ENCODE results near the gene MAPT. TPM values are rescaled to one million over a fixed set of nuclear protein-coding genes. Genes with fewer than 3 reads are reported as not detected.

MAPT gene
- total RNA-seq, 4 donors from 2014 or later = 4.2 to 11.1 (median 7.3) TPM

GRCh38 chr17:45948498-45948880 is 54.1 kb downstream of the MAPT start:
- 79% methylated on average over 2 of the region's 2 CpGs for WGBS
- peak overlapping the region; percentile 31 to 49 (median 33) for H3K4me3 ChIP-seq

GRCh38 chr17:45948881-45949624 is 54.7 kb downstream of the MAPT start:
- Histone ChIP-seq H3K36me3 (no peaks in the 10 kb centered on the region), H3K27me3 (peaks cover 0 to 30% (median 0%) of the 10 kb centered on the region in 4 donors), H3K4me1 (peaks cover 9 to 21% (median 14%) of the 10 kb centered on the region in 4 donors), H3K27ac (replicated peaks in 1 of 4) (peak overlapping the region in 1 of 4 donors; percentile 12), H3K9me3 (no peaks in the 10 kb centered on the region), H3K4me3 (peak overlapping the region; percentile 31 to 49 (median 33))
- TF ChIP-seq CTCF (IDR thresholded peaks at IDR 0.05) = peak; percentile 79 to 90 (median 83)
- no peak for TF ChIP-seq EP300 (IDR thresholded peaks at IDR 0.05)
- TF ChIP-seq POLR2A (IDR thresholded peaks at IDR 0.05; ENCODE audit: low read depth) = no peak
- TF ChIP-seq POLR2AphosphoS5 (IDR thresholded peaks at IDR 0.05) = peak in 1 of 2 donors; percentile 61
- no peak for DNase-seq (ENCODE audit: extremely low spot score)
- WGBS = 15% methylated on average over 17 of the region's 34 CpGs
- intact Hi-C loops (cut with DNase I) = no loop called here

More at GRCh38 chr17:45948498-45948880, 54.1 kb downstream of the MAPT start:
- intact Hi-C loops (cut with DNase I) = no loop called here
- H3K27me3 ChIP-seq = peaks cover 0 to 30% (median 0%) of the 10 kb centered on the region in 4 donors
- no peaks in the 10 kb centered on the region for H3K9me3 ChIP-seq
- H3K27ac ChIP-seq (replicated peaks in 1 of 4) = peak overlapping the region in 1 of 4 donors; percentile 12
- no peak for DNase-seq (ENCODE audit: extremely low spot score)
- no peaks in the 10 kb centered on the region for H3K36me3 ChIP-seq
- TF ChIP-seq POLR2AphosphoS5 (IDR thresholded peaks at IDR 0.05) (no peak), POLR2A (IDR thresholded peaks at IDR 0.05; ENCODE audit: low read depth) (no peak), EP300 (IDR thresholded peaks at IDR 0.05) (no peak)
- peaks cover 9 to 21% (median 14%) of the 10 kb centered on the region in 4 donors for H3K4me1 ChIP-seq

- WGBS = 78% methylated on average over 6 of the region's 9 CpGs
- Histone ChIP-seq H3K4me3 (no peak overlapping the region), H3K4me1 (peaks cover 9 to 21% (median 14%) of the 10 kb centered on the region in 4 donors), H3K27me3 (peaks cover 0 to 30% (median 0%) of the 10 kb centered on the region in 4 donors), H3K36me3 (no peaks in the 10 kb centered on the region), H3K9me3 (no peaks in the 10 kb centered on the region), H3K27ac (replicated peaks in 1 of 4) (no peak overlapping the region)
- intact Hi-C loops (cut with DNase I) = loop anchor here (5.0 kb wide), 1 partner anchor 58 kb away; the partner anchor contains the start of gene MAPT
- no peak for DNase-seq (ENCODE audit: extremely low spot score)
- TF ChIP-seq POLR2AphosphoS5 (IDR thresholded peaks at IDR 0.05) (no peak), POLR2A (IDR thresholded peaks at IDR 0.05; ENCODE audit: low read depth) (no peak), CTCF (IDR thresholded peaks at IDR 0.05) (no peak), EP300 (IDR thresholded peaks at IDR 0.05) (no peak)
Observed at GRCh38 chr17:45949755-45950320, 55.5 kb downstream of the MAPT start.

GRCh38 chr17:45950888-45951287 is 56.5 kb downstream of the MAPT start:
- WGBS = 80% methylated on average over 8 of the region's 8 CpGs
- Histone ChIP-seq H3K4me1 (peaks cover 9 to 21% (median 14%) of the 10 kb centered on the region in 4 donors), H3K9me3 (no peaks in the 10 kb centered on the region), H3K4me3 (no peak overlapping the region), H3K27ac (replicated peaks in 1 of 4) (no peak overlapping the region), H3K27me3 (peaks cover 0 to 30% (median 0%) of the 10 kb centered on the region in 4 donors), H3K36me3 (no peaks in the 10 kb centered on the region)
- DNase-seq (ENCODE audit: extremely low spot score) = no peak
- TF ChIP-seq CTCF (IDR thresholded peaks at IDR 0.05) (no peak), EP300 (IDR thresholded peaks at IDR 0.05) (no peak), POLR2AphosphoS5 (IDR thresholded peaks at IDR 0.05) (no peak), POLR2A (IDR thresholded peaks at IDR 0.05; ENCODE audit: low read depth) (no peak)
- intact Hi-C loops (cut with DNase I) = loop anchor here (5.0 kb wide), 1 partner anchor 59 kb away; the partner anchor contains the start of gene MAPT

- 69% methylated on average over 10 of the region's 10 CpGs for WGBS
- H3K27me3 ChIP-seq = peaks cover 0 to 30% (median 0%) of the 10 kb centered on the region in 4 donors
- TF ChIP-seq EP300 (IDR thresholded peaks at IDR 0.05) = no peak
- TF ChIP-seq POLR2AphosphoS5 (IDR thresholded peaks at IDR 0.05) = no peak
- TF ChIP-seq CTCF (IDR thresholded peaks at IDR 0.05) = no peak
- no peak for TF ChIP-seq POLR2A (IDR thresholded peaks at IDR 0.05; ENCODE audit: low read depth)
- H3K36me3 ChIP-seq = no peaks in the 10 kb centered on the region
- no peak overlapping the region for H3K4me3 ChIP-seq
- intact Hi-C loops (cut with DNase I) = loop anchor here (5.0 kb wide), 1 partner anchor 59 kb away; the partner anchor contains the start of gene MAPT
- no peaks in the 10 kb centered on the region for H3K9me3 ChIP-seq
- H3K27ac ChIP-seq (replicated peaks in 1 of 4) = no peak overlapping the region
- peaks cover 9 to 21% (median 14%) of the 10 kb centered on the region in 4 donors for H3K4me1 ChIP-seq
- no peak for DNase-seq (ENCODE audit: extremely low spot score)
Observed at GRCh38 chr17:45951403-45951802, 57.0 kb downstream of the MAPT start.
